Upper lobe of right lung (tissue), 1 donor: ENCODE measurements around the gene ZNRF2. TPM values are rescaled to one million over a fixed set of nuclear protein-coding genes. Genes with fewer than 3 reads are reported as not detected.

Experiments used
- ATAC-seq: fragments of 200-7000 bp; cut with Tn5 transposase; one replicate; pipeline ENCODE4 v1.9.1; 2020; ENCODE audit warnings: mild to moderate bottlenecking, moderate library complexity
- DNase-seq: peaks from one replicate; pipeline ENCODE4 v3.0.0-alpha.2; 2020
- H3K27ac ChIP-seq: fragments of 200-600 bp; one replicate; pipeline ENCODE4 v1.8.0; 2022
- H3K27me3 ChIP-seq: fragments of 200-600 bp; one replicate; pipeline ENCODE4 v1.8.0; 2022; ENCODE audit warnings: mild to moderate bottlenecking
- H3K36me3 ChIP-seq: fragments of 200-600 bp; one replicate; pipeline ENCODE4 v1.8.0; 2022
- H3K4me1 ChIP-seq: fragments of 200-600 bp; one replicate; pipeline ENCODE4 v1.8.0; 2022
- H3K4me3 ChIP-seq: fragments of 200-600 bp; one replicate; pipeline ENCODE4 v1.8.0; 2022; ENCODE audit warnings: mild to moderate bottlenecking
- H3K9me3 ChIP-seq: fragments of 200-600 bp; one replicate; pipeline ENCODE4 v1.8.0; 2022
- CTCF ChIP-seq: fragments of 200-600 bp; IDR thresholded peaks from one replicate; pipeline ENCODE4 v1.8.0; 2022; ENCODE audit warnings: antibody characterized with exemption
- intact Hi-C: fragments of 100-400 bp; cut with DNase I; formaldehyde crosslinking; loops from one replicate; pipeline ENCODE4 v1.11.0; 2022
- total RNA-seq: library from RNA; stranded (reverse); fragmentation: NEBNext Ultra II Directional; extraction: Animal tissue kit (Norgen Biotek cat#: 25700); gene quantifications from one replicate; pipeline ENCODE4 v1.2.1, GENCODE V29; 2021
- donor health status: DM: no; HTN: yes; CAD: no; lungs with severe emphysema.

The ZNRF2 gene
- total RNA-seq, 1 donor from 2014 or later = 24.6 TPM

- intact Hi-C loops = no loop called here
- Histone ChIP-seq H3K27me3 (no peaks in the 10 kb centered on the region), H3K36me3 (no peaks in the 10 kb centered on the region), H3K9me3 (no peaks in the 10 kb centered on the region), H3K4me1 (no peaks in the 10 kb centered on the region), H3K27ac (no peak overlapping the region), H3K4me3 (no peak overlapping the region)
- DNase-seq = no peak
- no peak for TF ChIP-seq CTCF
- no peak for ATAC-seq
These were observed 17.4 kb downstream of the ZNRF2 start for GRCh38 chr7:30301751-30302150.

- Histone ChIP-seq H3K27me3 (no peaks in the 10 kb centered on the region), H3K4me3 (no peak overlapping the region), H3K27ac (no peak overlapping the region), H3K4me1 (no peaks in the 10 kb centered on the region), H3K9me3 (no peaks in the 10 kb centered on the region), H3K36me3 (no peaks in the 10 kb centered on the region)
- ATAC-seq (no peak), DNase-seq (no peak)
- intact Hi-C loops = no loop called here
- no peak for TF ChIP-seq CTCF
These were observed 18.4 kb downstream of the ZNRF2 start for GRCh38 chr7:30302656-30303311.

- no peak for TF ChIP-seq CTCF
- DNase-seq = no peak
- no peak overlapping the region for H3K27ac ChIP-seq
- intact Hi-C loops = no loop called here
- H3K4me1 ChIP-seq = no peaks in the 10 kb centered on the region
- no peak for ATAC-seq
- no peaks in the 10 kb centered on the region for H3K9me3 ChIP-seq
- no peaks in the 10 kb centered on the region for H3K36me3 ChIP-seq
- H3K27me3 ChIP-seq = no peaks in the 10 kb centered on the region
- H3K4me3 ChIP-seq = no peak overlapping the region
These were observed 19.1 kb downstream of the ZNRF2 start for GRCh38 chr7:30303312-30304039.

- no peak for TF ChIP-seq CTCF
- Histone ChIP-seq H3K27me3 (no peaks in the 10 kb centered on the region), H3K36me3 (no peaks in the 10 kb centered on the region), H3K27ac (no peak overlapping the region), H3K9me3 (no peaks in the 10 kb centered on the region), H3K4me3 (no peak overlapping the region), H3K4me1 (no peaks in the 10 kb centered on the region)
- DNase-seq (no peak), ATAC-seq (no peak)
- intact Hi-C loops = no loop called here
These were observed 19.9 kb downstream of the ZNRF2 start for GRCh38 chr7:30304177-30304884.

GRCh38 chr7:30306976-30307375, 22.6 kb downstream of the ZNRF2 start:
- ATAC-seq = no peak
- intact Hi-C loops = no loop called here

More at GRCh38 chr7:30306976-30307375, 22.6 kb downstream of the ZNRF2 start:
- H3K27ac ChIP-seq = no peak overlapping the region
- no peaks in the 10 kb centered on the region for H3K4me1 ChIP-seq
- no peaks in the 10 kb centered on the region for H3K9me3 ChIP-seq
- H3K4me3 ChIP-seq = no peak overlapping the region
- no peaks in the 10 kb centered on the region for H3K36me3 ChIP-seq
- no peak for TF ChIP-seq CTCF
- no peak for DNase-seq
- no peaks in the 10 kb centered on the region for H3K27me3 ChIP-seq
